Stimulated activated CD4-positive, alpha-beta T cell treated with anti-CD3 and anti-CD28 coated beads, Interleukin-1b, Interleukin-23, amount 100 ng/mL, for 48 hours (primary cell): Measurements from ENCODE around the gene RPRD2.

ENCODE experiments used
- DNase-seq: peaks from one replicate; pipeline ENCODE4 v3.0.0-alpha.2; 2020

The RPRD2 gene

DNA sequence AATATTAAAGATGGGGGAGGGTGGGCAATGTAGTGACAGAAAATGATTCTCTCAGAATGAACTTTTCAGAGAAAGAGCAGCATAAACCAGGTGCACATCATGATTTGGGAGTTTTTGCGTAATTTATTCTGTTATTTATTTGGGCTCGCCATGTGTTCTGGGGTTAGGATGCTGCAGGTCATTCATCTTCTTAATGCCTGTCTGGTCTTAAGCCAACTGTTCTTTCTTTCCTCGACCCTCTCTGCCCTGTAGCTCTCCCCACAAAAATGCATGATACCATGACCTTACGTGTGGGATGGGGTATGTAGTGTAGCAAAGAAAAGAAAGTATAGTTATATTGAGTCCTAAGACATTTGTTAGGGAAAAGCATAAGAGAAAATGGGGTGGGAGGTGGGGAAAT, 110.9 kb downstream of the RPRD2 start:
- DNase-seq: no peak

DNA sequence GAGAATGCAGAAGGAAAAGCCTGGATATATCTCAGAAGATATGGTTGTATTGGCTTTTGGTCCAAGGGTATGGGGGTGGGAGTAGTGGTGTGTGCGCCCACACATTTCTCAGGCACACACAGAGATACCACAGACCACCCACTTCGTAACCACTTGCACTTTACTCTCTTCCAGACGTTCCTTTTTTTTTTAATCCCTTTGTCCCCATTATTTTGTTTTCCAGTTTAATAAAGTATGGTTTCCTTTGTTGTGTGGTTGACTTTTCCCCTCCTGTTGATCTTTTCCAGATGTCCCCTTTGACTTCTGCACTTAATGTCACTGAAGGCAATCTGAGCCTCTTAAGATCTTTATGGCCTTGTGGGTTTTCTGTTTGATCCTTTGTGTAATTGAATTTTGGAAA, 112.8 kb downstream of the RPRD2 start:
- DNase-seq: no peak

- DNase-seq: no peak
Observed at GRCh38 chr1:150477320-150477719, 113.4 kb downstream of the RPRD2 start.

DNA sequence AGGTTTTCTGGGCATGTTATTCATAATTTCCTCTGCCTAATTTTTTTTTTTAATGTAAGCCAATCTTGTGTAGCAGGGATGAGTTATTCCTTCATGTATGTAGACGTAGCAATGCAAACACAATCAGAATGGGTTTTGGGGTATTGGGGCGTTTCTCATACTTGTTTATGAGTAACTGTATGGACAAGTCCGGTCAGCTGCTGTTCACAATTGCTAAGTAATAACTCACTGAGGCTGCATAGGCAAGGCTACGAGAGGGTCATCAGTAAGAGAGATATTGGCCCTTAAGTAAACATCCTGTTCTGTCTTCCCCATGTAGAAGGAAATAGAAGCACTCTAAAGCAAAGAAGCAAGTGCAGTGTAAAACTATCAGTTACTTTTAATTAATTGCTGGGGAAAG, 113.8 kb downstream of the RPRD2 start:
- no peak for DNase-seq

DNA sequence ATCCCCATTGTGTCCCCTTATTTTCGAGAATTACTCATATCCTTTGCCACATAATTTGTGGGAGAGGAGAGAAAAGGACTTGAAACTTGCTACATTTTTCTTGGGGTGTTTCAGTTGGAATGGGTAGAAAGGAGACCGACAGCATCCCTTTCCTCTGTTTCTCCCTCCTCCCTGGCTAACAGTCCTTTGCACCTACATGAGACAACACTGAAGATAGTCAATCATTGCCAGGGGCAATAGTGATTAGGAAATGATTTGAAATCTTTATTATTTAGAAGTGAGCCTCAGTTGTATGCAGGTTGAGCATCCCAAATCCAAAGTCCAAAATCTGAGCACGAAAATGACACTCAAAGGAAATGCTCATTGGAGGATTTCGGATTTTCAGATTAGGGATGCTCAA, 115.4 kb downstream of the RPRD2 start:
- no peak for DNase-seq

- DNase-seq: no peak
Observed at GRCh38 chr1:150479927-150480352, 116.0 kb downstream of the RPRD2 start.

- no peak for DNase-seq
Observed at GRCh38 chr1:150484431-150484830, 120.5 kb downstream of the RPRD2 start.

DNA sequence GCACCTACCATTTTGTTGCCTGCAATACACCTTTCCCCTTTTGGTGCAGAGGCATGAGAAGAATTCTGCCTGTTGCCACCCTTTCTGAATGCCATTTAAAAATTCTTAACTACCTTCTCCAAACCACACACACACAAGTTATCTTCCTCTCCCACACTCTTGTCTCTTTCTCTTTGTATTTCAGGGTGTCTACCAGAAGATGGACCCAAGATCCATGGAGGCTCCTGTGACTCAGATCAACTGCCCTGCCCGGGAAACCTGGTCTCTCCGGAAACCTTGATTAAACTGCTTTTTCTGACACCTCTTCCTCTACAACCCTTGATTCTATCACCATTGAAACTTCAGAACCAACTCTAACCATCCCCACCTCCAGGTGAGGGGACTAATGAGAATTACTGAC, 120.9 kb downstream of the RPRD2 start:
- DNase-seq: no peak

DNA sequence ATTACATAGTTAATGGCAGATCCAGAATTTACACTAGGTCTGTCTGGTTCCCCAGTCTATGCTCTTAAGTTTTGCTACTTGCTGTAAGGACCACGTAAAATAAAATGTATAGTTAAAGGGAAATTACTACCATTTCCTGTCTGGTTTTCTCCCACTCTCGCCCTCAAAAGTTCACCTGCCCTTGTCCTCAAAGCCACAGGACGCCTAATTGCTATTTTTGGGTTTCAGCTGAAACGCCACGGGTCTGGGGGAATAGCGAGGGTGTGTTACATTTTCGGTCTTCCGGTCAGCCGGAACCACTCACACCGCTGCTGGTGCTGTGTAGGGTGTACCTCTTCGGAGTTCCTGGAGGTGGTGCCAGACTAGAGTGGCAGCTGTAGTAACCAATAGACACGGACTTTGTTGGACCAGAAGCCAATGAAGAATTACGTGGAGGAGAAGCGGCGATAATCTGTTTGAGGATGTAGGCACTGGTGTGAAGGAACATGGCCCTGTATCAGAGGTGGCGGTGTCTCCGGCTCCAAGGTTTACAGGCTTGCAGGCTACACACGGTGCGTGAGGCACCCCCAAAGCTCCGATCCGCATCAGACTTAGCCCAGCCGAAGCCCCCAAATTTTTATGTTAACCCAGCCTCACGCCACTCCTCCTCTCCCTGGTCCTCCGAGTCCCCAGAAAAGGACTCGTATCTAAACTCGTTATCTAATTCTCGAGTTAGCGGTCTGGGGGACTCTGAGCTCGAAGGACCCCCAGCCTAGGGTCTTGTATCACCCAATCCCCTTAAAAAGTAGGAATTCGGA, 123.2 kb downstream of the RPRD2 start, which contains the start of gene TARS2:
TARS2 (plus strand) TSS at position 454 of the 797 bp plus-strand sequence; CDS start at position 486, 32 bp downstream.
- peak; percentile 97 for DNase-seq

GRCh38 chr1:150487763-150488115, 123.8 kb downstream of the RPRD2 start:
- no peak for DNase-seq

DNA sequence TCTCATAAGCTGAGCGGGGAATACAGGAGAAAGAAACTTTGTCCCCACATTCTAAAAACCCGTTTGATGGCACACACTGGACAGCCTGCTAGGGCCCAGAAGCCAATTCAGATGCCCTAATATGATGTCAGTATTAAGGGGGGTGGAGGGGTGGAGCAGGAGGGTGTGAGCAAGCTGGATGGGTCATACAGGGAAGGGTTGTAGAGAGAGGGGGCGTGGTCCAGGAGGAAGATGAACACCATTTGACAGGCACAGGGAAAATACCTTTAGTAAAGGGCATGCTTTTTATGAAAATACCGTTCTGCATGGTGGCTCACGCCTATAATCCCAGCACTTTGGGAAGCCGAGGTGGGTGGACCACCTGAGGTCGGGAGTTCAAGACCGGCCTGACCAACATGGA, 129.2 kb downstream of the RPRD2 start:
- DNase-seq: no peak

GRCh38 chr1:150498342-150498741, 134.4 kb downstream of the RPRD2 start:
- DNase-seq: no peak

DNA sequence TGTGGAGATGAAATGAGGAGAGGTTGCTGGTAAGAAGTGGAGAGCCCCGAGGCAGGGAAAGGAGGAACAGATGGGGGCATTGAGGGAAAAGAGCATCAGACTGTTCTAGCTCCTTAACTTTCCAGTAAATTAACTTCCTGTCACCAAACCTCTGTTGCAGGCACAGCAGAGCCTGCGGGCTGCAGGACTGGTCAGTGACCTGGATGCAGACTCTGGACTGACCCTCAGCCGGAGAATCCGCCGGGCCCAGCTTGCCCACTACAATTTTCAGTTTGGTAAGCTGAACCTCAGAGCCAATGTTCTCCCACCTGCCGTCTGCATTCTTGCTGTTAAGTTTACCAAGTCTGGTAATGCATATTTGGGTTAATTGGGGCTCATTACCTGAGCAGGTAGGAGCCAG, 141.5 kb downstream of the RPRD2 start:
- no peak for DNase-seq

DNA sequence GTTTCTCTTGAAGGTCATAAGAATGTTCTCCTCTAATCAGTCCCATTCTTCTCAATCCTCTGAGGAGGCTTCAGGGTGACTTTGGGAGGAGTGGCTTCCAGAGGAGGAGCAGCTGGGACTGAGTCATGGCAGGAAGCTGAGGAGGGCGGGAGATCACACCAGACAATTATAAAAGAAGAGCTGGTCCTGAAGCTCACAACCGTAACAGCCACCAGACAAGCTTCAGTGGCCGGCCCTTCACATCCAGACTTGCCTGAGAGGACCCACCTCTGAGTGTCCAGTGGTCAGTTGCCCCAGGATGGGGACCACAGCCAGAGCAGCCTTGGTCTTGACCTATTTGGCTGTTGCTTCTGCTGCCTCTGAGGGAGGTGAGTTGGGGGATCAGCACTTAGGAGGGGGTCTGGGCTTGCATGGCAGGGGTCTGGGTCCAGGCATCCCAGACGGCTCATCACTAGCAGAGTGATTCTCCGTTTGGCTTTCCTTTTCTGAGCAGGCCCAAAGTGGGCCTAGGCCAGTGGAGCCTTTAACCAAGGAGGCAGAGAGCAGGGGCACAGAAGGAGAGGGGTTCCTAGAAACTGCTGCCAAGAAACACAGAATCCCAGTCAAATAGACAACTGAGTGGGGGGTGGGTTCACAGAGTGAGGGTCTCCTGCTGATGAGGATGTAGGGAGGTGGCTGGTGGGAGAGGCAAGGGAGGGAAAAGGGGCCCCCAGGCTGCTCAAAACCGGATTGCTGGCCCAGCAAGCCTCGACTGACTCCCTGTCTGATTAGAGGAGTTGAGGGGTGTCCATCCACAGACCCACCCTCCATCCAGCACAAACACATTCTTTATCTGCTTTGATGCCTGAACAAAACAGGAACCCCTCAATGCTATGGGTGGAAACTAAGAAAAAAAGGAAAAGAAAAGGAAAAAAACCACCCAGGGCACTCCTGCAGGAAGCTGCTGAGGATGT, 144.2 kb downstream of the RPRD2 start, which contains the start of gene ECM1:
ECM1 (plus strand) TSS at position 198 of the 953 bp plus-strand sequence; CDS start at position 299, 101 bp downstream.
- DNase-seq: no peak

DNA sequence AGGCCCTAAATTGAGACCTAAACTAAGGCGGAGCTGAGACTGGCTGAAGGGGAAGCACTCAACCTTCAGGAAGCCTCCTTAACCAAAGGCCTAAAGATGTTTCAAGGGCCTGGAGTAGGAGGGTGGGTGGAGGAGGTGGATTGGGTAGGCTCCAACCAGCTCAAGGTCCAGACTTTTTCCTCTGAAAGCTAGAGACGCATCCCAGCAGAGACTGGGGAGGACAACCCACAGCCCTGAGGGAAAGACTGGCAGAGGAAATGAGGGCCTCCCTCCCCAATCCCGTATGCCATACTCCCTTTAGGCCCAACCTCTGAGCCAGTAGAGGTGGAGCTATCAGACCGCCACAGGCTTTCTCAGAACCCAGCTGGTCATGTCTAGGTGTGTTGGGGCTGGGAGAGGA, 145.0 kb downstream of the RPRD2 start:
- no peak for DNase-seq

GRCh38 chr1:150511551-150511950, 147.6 kb downstream of the RPRD2 start:
- DNase-seq: no peak

GRCh38 chr1:150511985-150512660, 148.2 kb downstream of the RPRD2 start:
- no peak for DNase-seq

GRCh38 chr1:150512846-150513245, 148.9 kb downstream of the RPRD2 start:
- no peak for DNase-seq

DNA sequence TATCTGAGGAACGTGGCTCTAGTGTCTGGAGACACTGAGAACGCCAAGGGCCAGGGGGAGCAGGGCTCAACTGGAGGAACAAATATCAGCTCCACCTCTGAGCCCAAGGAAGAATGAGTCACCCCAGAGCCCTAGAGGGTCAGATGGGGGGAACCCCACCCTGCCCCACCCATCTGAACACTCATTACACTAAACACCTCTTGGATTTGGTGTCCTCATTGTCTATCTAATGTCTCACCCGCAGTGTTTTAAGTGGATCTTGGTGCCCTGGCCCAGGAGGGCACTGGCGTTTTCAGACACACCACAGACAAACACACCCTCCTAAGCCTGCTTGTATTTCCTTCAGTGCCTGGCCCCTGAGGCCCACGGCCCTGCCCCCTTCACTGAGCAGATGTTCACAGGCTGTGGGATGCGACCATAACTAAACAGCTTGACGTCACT, 149.4 kb downstream of the RPRD2 start:
- no peak for DNase-seq

DNA sequence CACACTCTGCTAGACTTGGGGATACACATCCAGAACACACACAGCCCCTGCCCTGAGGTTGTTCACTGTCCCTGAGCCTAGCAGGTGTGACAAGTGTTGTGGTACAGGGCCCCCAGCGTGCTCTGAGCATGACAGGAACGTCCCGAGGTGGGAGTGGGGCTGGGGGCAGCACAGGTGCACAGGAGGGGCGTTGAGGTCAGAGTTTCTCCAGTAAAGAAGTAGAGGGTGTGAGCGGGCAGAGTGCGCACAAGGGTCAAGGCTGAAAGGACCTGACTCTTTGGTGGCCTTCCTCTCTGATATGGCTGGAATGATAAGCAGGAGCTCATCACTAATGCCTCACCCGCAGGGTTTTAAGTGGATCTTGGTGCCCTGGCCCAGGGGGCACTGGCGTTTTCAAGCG, 150.3 kb downstream of the RPRD2 start:
- no peak for DNase-seq

- DNase-seq: no peak
Observed at GRCh38 chr1:150514913-150515327, 151.0 kb downstream of the RPRD2 start.

- peak; percentile 91 for DNase-seq
Observed at GRCh38 chr1:150515328-150516049, 151.5 kb downstream of the RPRD2 start, which contains the start of gene FALEC. Gene FALEC, plus strand, starts transcription at chr1:150515752.
